GM04504 (cell line): Measurements from ENCODE around the gene CACNA1S.

Experiments used
- DNase-seq: peaks from one replicate; pipeline ENCODE4 v3.0.0-alpha.2; 2012; ENCODE audit warnings: low read depth

The CACNA1S gene

DNA sequence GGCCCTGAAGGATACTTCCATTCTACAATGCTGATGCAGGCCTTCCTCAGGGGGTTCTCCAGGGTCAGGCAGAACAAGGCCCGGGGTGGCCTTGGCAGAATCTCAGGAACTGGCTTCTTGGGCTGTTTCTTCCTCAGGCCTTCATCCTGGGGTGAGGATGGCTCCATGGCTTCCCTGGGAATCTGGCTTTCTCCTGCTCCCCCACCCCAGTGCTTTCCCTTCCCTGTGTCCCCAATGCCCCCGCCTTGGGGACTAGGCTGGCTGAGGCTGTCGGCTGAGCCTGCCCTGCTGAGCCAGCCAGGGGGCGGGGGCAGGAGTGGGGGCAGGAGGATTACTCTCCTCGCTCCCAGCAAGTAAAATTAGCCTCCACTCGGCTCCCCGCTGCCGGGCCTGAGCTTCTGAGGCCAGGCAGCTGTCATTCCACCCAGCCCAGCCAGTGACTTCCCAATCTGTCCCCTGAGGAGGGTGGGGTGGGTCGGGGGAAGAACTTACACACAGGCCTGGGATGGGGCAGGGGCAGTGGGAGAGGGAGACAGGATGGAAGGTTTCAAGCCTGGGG lies at the start of gene CACNA1S:
CACNA1S (minus strand) TSS at position 254 of the 559 bp plus-strand sequence; CDS start at position 167, 87 bp downstream.
- no peak for DNase-seq

DNA sequence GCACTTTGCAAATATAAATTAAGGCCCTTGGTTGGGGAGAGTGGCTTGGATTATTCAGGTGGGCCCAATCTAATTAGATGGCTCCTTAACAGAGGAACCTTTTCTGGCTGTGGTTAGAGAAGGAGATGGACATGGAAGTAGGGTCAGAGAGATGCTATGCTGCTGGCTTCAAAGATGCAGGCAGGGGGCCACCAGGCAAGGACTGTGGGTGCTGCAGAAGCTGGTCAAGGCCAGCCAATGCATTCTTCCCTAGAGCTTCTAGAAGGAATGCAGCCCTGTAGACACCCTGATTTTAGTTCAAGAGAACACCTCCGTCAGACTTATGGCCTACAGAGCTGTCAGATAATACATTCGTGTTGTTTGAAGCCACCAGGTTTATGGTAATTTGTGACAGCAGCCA lies 45.7 kb upstream of the CACNA1S start:
- DNase-seq = no peak

DNA sequence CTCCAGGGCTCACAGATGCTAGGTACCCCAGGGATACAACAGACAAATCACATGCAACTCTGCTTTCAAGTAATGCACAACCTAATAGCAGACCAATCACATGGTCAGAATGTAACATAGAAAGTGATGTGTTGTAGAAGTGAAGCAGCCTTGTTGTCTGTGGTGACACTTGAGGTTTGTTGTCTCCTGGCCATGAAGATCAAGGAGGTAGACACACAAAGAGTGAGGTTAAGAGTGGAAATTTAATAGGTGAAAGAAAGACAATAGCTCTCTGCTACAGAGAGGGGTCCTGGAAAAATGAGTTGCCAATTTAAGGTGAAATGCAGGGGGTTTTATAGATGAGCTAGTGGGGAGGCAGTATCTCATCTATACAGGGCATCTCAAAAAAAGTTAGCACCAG lies 44.6 kb upstream of the CACNA1S start:
- no peak for DNase-seq

- no peak for DNase-seq
Observed at GRCh38 chr1:201156346-201156745, 44.1 kb upstream of the CACNA1S start.

DNA sequence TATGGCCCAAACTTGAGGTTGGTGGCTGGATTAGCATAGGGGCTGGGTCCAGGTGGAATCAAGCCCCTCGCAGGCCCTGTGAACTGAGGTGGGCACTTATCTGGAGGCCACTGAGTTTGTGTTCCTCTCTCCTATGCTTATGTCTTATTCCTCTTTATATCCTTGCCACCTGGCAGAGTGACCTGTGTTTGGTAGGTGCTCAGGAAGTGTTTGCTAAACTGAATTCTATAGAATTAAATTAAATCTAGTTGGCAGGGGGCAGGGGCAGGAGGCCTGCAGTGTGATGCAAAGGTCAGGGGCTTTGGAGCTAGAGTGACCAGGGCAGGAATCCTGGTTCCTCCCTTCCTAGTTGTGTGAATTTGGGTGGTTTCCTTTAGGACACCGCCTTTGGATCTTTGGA lies 43.1 kb upstream of the CACNA1S start:
- DNase-seq = no peak

DNA sequence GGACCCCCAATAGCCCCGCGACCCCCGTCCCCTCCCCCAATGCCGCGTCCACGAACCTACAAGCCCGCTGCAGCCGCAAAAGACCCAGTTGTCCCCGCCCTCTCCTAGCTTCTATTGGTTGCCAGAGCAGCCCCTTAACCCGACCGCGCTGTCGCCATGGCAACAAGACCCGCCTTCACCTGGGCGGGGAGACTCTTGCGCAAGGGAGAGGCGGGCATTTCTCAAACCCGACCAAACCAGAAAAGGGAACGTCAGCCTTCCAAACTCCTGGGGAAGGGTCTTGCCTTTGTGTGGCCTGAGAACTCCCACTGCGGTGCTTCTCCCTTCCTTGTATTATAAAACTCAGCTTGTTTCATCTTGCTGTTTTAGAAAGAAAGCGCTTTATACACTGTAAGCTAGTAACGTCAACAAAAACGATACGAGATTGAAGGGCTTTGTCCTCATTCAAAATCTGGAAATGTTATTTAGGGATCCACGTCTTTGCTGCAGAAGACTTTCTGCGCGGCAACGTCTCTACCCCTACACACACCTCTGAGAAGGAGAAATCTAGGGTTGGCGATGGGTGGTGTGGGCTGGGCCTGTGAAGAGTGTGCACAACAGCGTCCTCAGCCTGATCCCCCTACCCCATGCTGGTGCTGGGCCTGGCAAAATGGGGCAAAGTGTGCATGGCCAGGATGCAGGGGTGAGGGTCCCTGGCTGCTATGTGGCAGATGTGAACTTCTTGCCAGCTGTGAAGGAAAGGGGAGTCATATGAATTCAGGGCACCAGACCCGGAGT lies 42.4 kb upstream of the CACNA1S start, which contains the start of gene TMEM9:
TMEM9 (minus strand) TSS at position 86 of the 777 bp plus-strand sequence. CDS start 551 bp downstream, outside the sequence.
- peak; percentile 90 for DNase-seq

DNA sequence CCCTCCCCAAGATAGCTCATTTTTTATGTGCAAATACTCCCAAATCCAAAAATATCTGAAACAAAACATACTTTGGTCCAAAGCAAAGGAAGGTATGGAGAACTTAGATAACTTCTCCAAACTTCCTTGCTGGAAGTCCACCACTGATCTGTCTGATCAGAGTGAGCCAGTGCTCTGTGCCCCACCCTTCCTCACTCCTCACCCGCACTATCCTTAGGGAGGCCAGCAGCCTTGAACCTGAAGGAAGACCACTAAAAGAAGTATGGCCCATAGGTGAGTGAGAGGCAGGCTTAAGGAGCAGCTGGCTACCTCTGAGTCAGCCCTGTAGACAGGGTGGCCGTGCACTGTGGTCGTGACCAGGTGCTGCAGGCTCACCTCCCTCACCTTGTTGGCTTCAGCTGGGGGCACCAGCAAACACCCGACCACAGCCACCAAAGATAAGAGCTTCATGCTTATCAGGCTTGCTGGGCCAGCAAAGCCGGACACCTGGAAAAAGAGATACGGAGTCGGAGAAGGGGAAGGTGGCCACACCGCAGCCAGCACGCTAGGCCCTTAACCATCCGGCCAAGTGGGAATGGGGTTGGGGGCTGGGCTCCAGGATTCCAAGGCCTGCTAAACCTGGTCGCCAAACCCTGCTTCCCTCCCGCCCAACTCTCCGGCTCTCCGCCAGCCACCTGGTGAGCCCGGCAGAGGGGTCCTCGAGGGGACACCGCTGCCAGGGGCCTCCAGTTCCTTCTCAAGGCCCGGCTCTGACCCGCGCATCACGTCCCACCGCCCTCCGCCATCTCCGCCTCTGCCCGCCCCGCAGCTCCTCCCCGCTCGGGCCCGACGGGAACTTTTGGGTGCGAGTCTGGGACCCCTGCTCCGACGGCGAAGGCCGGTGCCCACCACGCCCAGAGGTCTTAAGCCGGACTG lies 41.5 kb upstream of the CACNA1S start:
- no peak for DNase-seq

- no peak for DNase-seq
Observed at GRCh38 chr1:201149400-201149799, 37.2 kb upstream of the CACNA1S start.

- no peak for DNase-seq
Observed at GRCh38 chr1:201147396-201148015, 35.3 kb upstream of the CACNA1S start.

DNA sequence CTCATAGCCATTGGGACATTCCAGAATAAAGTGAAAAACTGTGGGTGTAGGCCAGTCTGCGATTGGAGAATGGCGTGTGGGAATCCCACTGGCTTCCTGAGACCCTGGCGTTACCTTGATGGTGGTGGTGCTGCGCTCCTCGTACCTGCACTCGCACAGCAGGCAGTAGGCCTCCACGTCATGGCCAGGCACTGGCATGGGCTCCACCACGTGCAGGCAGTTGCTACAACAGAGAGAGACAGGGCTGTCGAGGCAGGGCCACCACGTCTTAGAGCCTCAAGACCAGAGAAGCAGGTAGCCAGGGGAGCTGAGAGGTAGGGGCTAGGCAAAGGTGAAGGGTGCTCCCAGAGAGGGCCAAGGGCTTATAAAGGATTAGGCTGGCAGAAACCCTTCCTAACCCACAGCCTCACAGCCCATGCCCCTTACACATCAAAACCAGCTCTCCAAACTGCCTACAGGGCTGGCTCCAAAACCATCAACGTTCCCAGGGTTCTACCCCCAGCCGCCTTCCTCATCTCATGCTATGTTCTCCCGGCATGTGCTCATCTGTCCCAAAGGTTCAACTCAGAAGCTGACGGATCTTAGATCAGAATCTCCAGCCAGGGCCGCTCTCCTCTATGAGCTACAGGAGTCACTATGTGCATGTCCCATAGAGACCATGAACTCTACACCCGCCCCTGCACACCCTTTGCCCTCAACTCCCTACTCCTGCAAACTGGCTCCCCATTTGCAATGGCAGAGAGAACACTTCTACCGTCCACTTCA lies 34.6 kb upstream of the CACNA1S start:
- no peak for DNase-seq

DNA sequence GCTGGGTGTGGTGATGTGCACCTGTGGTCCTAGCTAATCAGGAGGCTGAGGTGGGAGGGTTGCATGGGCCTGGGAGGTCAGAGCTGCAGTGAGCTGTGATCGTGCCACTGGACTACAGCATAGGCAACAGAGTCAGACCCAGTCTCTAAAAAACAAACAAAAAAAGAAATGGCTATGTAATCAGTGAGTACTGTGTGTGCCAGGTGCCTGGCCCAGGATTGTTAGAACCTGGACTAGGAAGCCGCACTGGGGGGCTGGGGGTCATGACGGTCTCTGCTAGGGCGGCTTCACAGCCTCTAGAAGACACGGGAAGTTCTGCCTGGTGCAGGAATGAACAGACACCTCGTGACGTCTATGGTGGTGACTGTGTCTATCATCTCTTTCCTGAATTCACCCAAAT lies 33.6 kb upstream of the CACNA1S start:
- no peak for DNase-seq

DNA sequence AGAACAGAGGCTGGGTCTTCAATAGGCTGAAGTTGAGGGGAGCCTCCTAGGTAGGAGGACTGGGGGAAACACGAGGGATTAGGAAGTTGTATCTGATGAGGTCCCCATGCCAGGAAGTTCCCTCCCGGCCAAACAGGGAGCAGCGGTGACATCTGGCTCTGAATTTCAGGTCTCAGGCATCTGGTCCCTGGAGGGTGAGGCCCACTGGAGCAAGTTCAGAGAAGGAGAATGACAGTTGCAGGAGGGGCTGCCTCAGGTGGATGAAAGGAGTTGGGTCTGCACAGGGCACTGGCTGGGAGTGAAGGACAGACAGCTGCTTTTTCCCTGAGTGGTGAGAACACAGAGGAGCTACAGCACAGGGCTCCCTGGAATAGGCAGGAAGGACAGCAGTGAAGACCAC lies 32.9 kb upstream of the CACNA1S start:
- DNase-seq = no peak

GRCh38 chr1:201144701-201145100 lies 32.5 kb upstream of the CACNA1S start:
- no peak for DNase-seq

- DNase-seq = no peak
Observed at GRCh38 chr1:201143726-201144635, 31.8 kb upstream of the CACNA1S start.

- no peak for DNase-seq
Observed at GRCh38 chr1:201142849-201143725, 30.9 kb upstream of the CACNA1S start.

DNA sequence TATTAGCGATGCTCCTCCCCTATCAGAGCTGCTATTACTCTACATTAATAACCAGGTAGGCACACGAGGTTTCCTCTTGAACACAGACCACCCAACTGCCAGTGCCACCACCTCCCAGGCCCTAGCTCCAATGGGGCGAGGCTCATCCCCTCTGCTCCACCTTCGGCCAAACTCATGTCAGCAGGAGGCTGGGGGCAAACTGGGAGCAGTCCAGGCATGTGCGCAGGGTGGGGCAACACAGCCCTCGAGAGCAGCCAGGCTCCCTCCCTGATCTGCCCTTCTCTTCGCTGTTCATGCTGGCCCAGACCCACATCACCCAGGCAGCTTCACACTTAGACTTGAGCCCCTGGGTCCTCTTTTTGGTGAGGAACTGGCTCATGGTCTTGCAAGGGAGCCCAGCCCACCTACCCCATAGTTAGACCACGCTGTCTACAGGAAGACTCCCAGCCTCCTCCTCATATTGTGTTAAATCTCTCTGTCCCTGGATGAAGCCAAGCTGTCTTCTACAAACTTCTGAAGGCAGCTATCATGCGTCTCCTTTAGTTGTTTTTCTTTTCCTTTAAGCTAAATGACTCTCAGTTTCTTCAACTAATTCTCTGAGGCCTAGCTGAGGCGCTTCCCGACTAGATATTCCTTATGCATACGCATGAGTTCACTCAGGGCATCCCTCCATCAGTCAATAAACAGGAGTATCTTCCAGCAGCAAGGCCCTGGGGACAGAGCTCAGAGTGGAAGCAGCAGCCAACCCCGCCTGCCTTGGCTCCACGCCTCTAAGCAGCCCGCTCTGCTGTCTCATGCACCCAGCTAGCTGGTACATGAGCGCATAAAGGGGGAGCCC lies 30.0 kb upstream of the CACNA1S start:
- DNase-seq = no peak

DNA sequence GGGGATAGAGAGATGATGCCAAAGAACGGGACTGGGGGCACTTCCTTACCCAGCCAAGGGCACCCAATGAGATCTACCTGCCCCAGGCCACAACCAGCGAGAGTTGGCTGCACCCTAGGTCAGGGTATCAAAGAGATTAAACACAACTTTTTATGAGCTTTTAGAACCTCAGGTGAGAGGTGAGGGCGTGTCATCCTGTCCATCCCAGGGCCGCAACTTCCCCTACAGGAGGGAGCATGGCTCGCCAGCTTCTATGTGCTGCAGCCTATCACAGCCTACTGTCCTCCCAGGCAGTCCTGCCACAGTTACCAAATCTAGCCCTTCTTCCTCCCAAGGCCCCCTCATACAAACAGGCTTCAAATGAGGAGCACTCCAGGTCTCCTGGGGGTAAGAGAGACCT lies 29.2 kb upstream of the CACNA1S start:
- no peak for DNase-seq

- no peak for DNase-seq
Observed at GRCh38 chr1:201140941-201141260, 28.7 kb upstream of the CACNA1S start.
